ENCODE data around the gene OR5W2. TPM values are rescaled to one million over a fixed set of nuclear protein-coding genes. Genes with fewer than 3 reads are reported as not detected.

OR5W2 gene
- total RNA-seq, 1 experiment from 2014 or later = not detected

- intact Hi-C loops (cut with micrococcal nuclease; ENCODE audit: unreplicated experiment) (no loop called here), in situ Hi-C loops (cut with HindIII; ENCODE audit: low pct_unique_long_range_greater_than_20kb, low sequenced_read_pairs) (no loop called here)
- no peak within 1 kb of the TSS for H3K27ac ChIP-seq (ENCODE audit: low read length)
- ATAC-seq (no peak), DNase-seq (ENCODE audit: low read depth, low spot score) (no peak)
- no peaks in the 10 kb centered on the region for H3K36me3 ChIP-seq (ENCODE audit: control insufficient read depth, insufficient read depth, low read length)
- POLR2A ChIA-PET = no interaction called here
- H3K4me1 ChIP-seq (ENCODE audit: control insufficient read depth, insufficient read depth, low read length) = no peaks in the 10 kb centered on the region
- H3K9me3 ChIP-seq (ENCODE audit: control insufficient read depth, insufficient read depth, low read depth, low read length) = no peaks in the 10 kb centered on the region
- BruUV-seq (replicated peaks) = no TSS peak
- H3K4me3 ChIP-seq (ENCODE audit: low read depth in 2 of 2, low read length in 2 of 2) = no peak within 1 kb of the TSS
- CTCF ChIA-PET = no interaction called here
- no peaks in the 10 kb centered on the region for H3K27me3 ChIP-seq (ENCODE audit: control insufficient read depth, insufficient read depth, low read length)
- TF ChIP-seq SIN3A (IDR thresholded peaks at IDR 0.05; ENCODE audit: borderline replicate concordance, insufficient read depth, low read depth, low read length) (no peak), CTCF (IDR thresholded peaks at IDR 0.05) (no peak), POLR2AphosphoS5 (IDR thresholded peaks at IDR 0.05; ENCODE audit: low read depth, low read length) (no peak), TCF7L2 (IDR thresholded peaks at IDR 0.05; ENCODE audit: low read depth, low read length) (no peak)
- TF ChIP-seq, protein P1, sequence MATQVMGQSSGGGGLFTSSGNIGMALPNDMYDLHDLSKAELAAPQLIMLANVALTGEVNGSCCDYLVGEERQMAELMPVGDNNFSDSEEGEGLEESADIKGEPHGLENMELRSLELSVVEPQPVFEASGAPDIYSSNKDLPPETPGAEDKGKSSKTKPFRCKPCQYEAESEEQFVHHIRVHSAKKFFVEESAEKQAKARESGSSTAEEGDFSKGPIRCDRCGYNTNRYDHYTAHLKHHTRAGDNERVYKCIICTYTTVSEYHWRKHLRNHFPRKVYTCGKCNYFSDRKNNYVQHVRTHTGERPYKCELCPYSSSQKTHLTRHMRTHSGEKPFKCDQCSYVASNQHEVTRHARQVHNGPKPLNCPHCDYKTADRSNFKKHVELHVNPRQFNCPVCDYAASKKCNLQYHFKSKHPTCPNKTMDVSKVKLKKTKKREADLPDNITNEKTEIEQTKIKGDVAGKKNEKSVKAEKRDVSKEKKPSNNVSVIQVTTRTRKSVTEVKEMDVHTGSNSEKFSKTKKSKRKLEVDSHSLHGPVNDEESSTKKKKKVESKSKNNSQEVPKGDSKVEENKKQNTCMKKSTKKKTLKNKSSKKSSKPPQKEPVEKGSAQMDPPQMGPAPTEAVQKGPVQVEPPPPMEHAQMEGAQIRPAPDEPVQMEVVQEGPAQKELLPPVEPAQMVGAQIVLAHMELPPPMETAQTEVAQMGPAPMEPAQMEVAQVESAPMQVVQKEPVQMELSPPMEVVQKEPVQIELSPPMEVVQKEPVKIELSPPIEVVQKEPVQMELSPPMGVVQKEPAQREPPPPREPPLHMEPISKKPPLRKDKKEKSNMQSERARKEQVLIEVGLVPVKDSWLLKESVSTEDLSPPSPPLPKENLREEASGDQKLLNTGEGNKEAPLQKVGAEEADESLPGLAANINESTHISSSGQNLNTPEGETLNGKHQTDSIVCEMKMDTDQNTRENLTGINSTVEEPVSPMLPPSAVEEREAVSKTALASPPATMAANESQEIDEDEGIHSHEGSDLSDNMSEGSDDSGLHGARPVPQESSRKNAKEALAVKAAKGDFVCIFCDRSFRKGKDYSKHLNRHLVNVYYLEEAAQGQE (IDR thresholded peaks at IDR 0.05; ENCODE audit: insufficient read depth in 1 of 2, low read depth in 2 of 2, low read length in 1 of 2) = no peak
Measured at GRCh38 chr11:55936300-55936699, 21.9 kb upstream of the OR5W2 start, which contains the start of gene OR5I1. OR5I1 (minus strand) TSS chr11:55936400; CDS start chr11:55936400, 0 bp downstream.

DNA sequence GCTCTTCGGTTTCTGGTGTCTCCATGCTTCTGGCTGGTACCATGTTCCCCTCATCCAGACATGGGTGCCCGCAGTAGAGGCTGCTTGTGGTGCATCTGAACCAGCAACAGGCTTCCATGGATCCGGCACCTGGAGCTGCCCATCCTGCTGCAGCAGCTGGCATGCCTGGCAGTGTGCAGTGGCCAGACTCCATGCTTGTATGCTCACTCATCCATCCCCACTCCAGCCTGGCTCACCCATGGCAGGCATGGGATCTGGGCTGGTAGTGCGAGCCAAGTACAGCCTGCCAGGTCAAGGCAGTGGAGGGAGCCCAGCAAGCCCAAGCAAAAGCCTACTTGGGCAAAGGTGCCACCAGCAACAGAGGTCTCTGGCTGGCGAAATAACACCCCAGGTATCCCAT is 6.2 kb upstream of the OR5W2 start:
- in situ Hi-C loops (cut with HindIII; ENCODE audit: low pct_unique_long_range_greater_than_20kb, low sequenced_read_pairs) (no loop called here), intact Hi-C loops (cut with micrococcal nuclease; ENCODE audit: unreplicated experiment) (no loop called here)
- ChIA-PET CTCF (no interaction called here), POLR2A (no interaction called here)
- BruUV-seq (replicated peaks) = no TSS peak
- Histone ChIP-seq H3K9me3 (ENCODE audit: control insufficient read depth, insufficient read depth, low read depth, low read length) (no peaks in the 10 kb centered on the region), H3K27me3 (ENCODE audit: control insufficient read depth, insufficient read depth, low read length) (no peaks in the 10 kb centered on the region), H3K27ac (ENCODE audit: low read length) (no peak overlapping the region), H3K4me1 (ENCODE audit: control insufficient read depth, insufficient read depth, low read length) (no peaks in the 10 kb centered on the region), H3K4me3 (ENCODE audit: low read depth in 2 of 2, low read length in 2 of 2) (no peak overlapping the region), H3K36me3 (ENCODE audit: control insufficient read depth, insufficient read depth, low read length) (no peaks in the 10 kb centered on the region)
- no peak for DNase-seq (ENCODE audit: low read depth, low spot score)
- TF ChIP-seq SIN3A (IDR thresholded peaks at IDR 0.05; ENCODE audit: borderline replicate concordance, insufficient read depth, low read depth, low read length) = no peak
- no peak for TF ChIP-seq CTCF (IDR thresholded peaks at IDR 0.05)
- TF ChIP-seq TCF7L2 (IDR thresholded peaks at IDR 0.05; ENCODE audit: low read depth, low read length) = no peak
- TF ChIP-seq, protein P1 (IDR thresholded peaks at IDR 0.05; ENCODE audit: insufficient read depth in 1 of 2, low read depth in 2 of 2, low read length in 1 of 2) = no peak
- no peak for TF ChIP-seq POLR2AphosphoS5 (IDR thresholded peaks at IDR 0.05; ENCODE audit: low read depth, low read length)
- ATAC-seq = no peak

Measured in Panc1 (cell line).